CD14-positive monocyte (primary cell): ENCODE measurements around the gene VAV2. TPM values are rescaled to one million over a fixed set of nuclear protein-coding genes. Genes with fewer than 3 reads are reported as not detected.

Source experiments
- DNase-seq, 3 donors: peaks; one replicate each; pipeline ENCODE4 v3.0.0-alpha.2; 2011 to 2022
- H2AFZ ChIP-seq: 2 replicates; pipeline ENCODE4 v1.6.0; 2012; ENCODE audit warnings: mild to moderate bottlenecking, low read depth, low read length, inconsistent platforms; ENCODE audit not compliant: insufficient read depth, poor library complexity, severe bottlenecking
- H3K27ac ChIP-seq, 2 donors: 1 replicate in 1 of 2; 2 replicates in 1 of 2; pipeline ENCODE4 v1.5.1; 2012 to 2013; ENCODE audit warnings: low read length in 2 of 2, control low read depth in 1 of 2, inconsistent platforms in 1 of 2, low read depth in 1 of 2, mild to moderate bottlenecking in 1 of 2
- H3K27me3 ChIP-seq, 2 donors: one replicate each; pipeline versions ENCODE4 v1.6.0 to v1.6.1; 2011 to 2013; ENCODE audit warnings: low read length in 2 of 2; ENCODE audit not compliant: control insufficient read depth in 2 of 2, insufficient read depth in 2 of 2
- H3K36me3 ChIP-seq, 2 donors: replicated peaks in 1 of 2; 1 replicate in 1 of 2; 2 replicates in 1 of 2; pipeline versions ENCODE4 v1.5.1 to v1.6.1; 2012 to 2013; ENCODE audit warnings: low read length in 2 of 2, control low read depth in 1 of 2, inconsistent platforms in 1 of 2, mild to moderate bottlenecking in 1 of 2; ENCODE audit not compliant: insufficient read depth in 2 of 2, control insufficient read depth in 1 of 2
- H3K4me1 ChIP-seq, 2 donors: 1 replicate in 1 of 2; 2 replicates in 1 of 2; pipeline versions ENCODE4 v1.5.1 to v1.6.1; 2012 to 2013; ENCODE audit warnings: low read length in 2 of 2, control low read depth in 1 of 2, inconsistent platforms in 1 of 2, mild to moderate bottlenecking in 1 of 2, moderate library complexity in 1 of 2; ENCODE audit not compliant: insufficient read depth in 2 of 2, control insufficient read depth in 1 of 2
- H3K4me2 ChIP-seq: replicated peaks from 2 replicates; pipeline ENCODE3; 2012; ENCODE audit warnings: low read length, moderate library complexity, mild to moderate bottlenecking; ENCODE audit not compliant: poor library complexity, severe bottlenecking; ENCODE audit errors: extremely low read depth
- H3K4me3 ChIP-seq, 3 experiments: fragments of 200-600 bp in 1 of 3; sonication (generic) in 1 of 3; replicated peaks in 1 of 3; 1 replicate in 2 of 3; 2 replicates in 1 of 3; pipeline ENCODE4 v1.5.1; 2011 to 2013; ENCODE audit warnings: low read length in 3 of 3, mild to moderate bottlenecking in 3 of 3, control low read depth in 2 of 3, low read depth in 2 of 3, inconsistent platforms in 1 of 3, moderate library complexity in 1 of 3
- H3K79me2 ChIP-seq: 2 replicates; pipeline ENCODE4 v1.6.0; 2012; ENCODE audit warnings: mild to moderate bottlenecking, control low read depth, inconsistent platforms, low read length, moderate library complexity; ENCODE audit not compliant: insufficient read depth
- H3K9ac ChIP-seq: 2 replicates; pipeline ENCODE4 v1.6.0; 2017; ENCODE audit warnings: low read length, mild to moderate bottlenecking; ENCODE audit not compliant: insufficient read depth, poor library complexity, severe bottlenecking
- H3K9me3 ChIP-seq, 2 donors: replicated peaks in 1 of 2; 1 replicate in 1 of 2; 2 replicates in 1 of 2; pipeline versions ENCODE4 v1.5.1 to v1.6.1; 2012 to 2013; ENCODE audit warnings: low read length in 2 of 2, control low read depth in 1 of 2; ENCODE audit not compliant: control insufficient read depth in 1 of 2, insufficient read depth in 1 of 2
- H4K20me1 ChIP-seq: 2 replicates; pipeline ENCODE4 v1.6.0; 2012; ENCODE audit warnings: mild to moderate bottlenecking, low read length, control low read depth, moderate library complexity; ENCODE audit not compliant: insufficient read depth
- H3K27ac Mint-ChIP-seq, 7 donors: one replicate each; pipeline ENCODE4 v1.8.0; 2020; ENCODE audit warnings: mild to moderate bottlenecking in 7 of 7, mixed read lengths in 7 of 7, moderate library complexity in 6 of 7, inconsistent platforms in 2 of 7
- H3K27me3 Mint-ChIP-seq, 3 donors: one replicate each; pipeline ENCODE4 v1.8.0; 2021 to 2022; ENCODE audit warnings: low read depth in 3 of 3, mild to moderate bottlenecking in 3 of 3, mixed read lengths in 3 of 3, moderate library complexity in 3 of 3, inconsistent platforms in 1 of 3
- H3K36me3 Mint-ChIP-seq, 2 donors: one replicate each; pipeline ENCODE4 v1.8.0; 2020; ENCODE audit warnings: mixed read lengths in 2 of 2, inconsistent platforms in 1 of 2, mild to moderate bottlenecking in 1 of 2
- H3K4me1 Mint-ChIP-seq: one replicate; pipeline ENCODE4 v1.8.0; 2020; ENCODE audit warnings: mild to moderate bottlenecking, mixed read lengths
- H3K4me3 Mint-ChIP-seq, 2 donors: one replicate each; pipeline ENCODE4 v1.8.0; 2020; ENCODE audit warnings: mild to moderate bottlenecking in 2 of 2, mixed read lengths in 2 of 2, moderate library complexity in 1 of 2
- H3K9me3 Mint-ChIP-seq, 7 donors: one replicate each; pipeline ENCODE4 v1.8.0; 2020 to 2022; ENCODE audit warnings: mixed read lengths in 7 of 7, mild to moderate bottlenecking in 6 of 7, moderate library complexity in 6 of 7, inconsistent platforms in 2 of 7
- CTCF ChIP-seq: fragments of 200-600 bp; IDR thresholded peaks from one replicate; pipeline ENCODE4 v1.8.0; 2022; ENCODE audit warnings: antibody characterized with exemption, mild to moderate bottlenecking
- WGBS: methylation state at CpG from one replicate; pipeline ENCODE4 v1.1.5; 2013; ENCODE audit warnings: missing lambda C conversion rate; ENCODE audit not compliant: insufficient coverage; 5-methylcytosine and 5-hydroxymethylcytosine counted together
- intact Hi-C, 2 donors: fragments of 100-400 bp; cut with micrococcal nuclease; formaldehyde crosslinking; loops; one replicate each; pipeline versions ENCODE4 v1.15.0 to v1.15.1; 2023
- polyA plus RNA-seq, 3 donors: library from polyadenylated mRNA; depleted of rRNA in 1 of 3; unstranded in 2 of 3; stranded (reverse) in 1 of 3; fragments of 300-500 nt in 2 of 3; fragments of >200 nt in 1 of 3; fragmentation: Illumina TruSeq in 2 of 3; gene quantifications; 1 replicate in 2 of 3; 2 replicates in 1 of 3; pipeline ENCODE4 v1.2.3, GENCODE V29; 2012 to 2021

Gene VAV2
- polyA plus RNA-seq, 3 donors = 2.3 to 13.6 (median 2.3) TPM

DNA sequence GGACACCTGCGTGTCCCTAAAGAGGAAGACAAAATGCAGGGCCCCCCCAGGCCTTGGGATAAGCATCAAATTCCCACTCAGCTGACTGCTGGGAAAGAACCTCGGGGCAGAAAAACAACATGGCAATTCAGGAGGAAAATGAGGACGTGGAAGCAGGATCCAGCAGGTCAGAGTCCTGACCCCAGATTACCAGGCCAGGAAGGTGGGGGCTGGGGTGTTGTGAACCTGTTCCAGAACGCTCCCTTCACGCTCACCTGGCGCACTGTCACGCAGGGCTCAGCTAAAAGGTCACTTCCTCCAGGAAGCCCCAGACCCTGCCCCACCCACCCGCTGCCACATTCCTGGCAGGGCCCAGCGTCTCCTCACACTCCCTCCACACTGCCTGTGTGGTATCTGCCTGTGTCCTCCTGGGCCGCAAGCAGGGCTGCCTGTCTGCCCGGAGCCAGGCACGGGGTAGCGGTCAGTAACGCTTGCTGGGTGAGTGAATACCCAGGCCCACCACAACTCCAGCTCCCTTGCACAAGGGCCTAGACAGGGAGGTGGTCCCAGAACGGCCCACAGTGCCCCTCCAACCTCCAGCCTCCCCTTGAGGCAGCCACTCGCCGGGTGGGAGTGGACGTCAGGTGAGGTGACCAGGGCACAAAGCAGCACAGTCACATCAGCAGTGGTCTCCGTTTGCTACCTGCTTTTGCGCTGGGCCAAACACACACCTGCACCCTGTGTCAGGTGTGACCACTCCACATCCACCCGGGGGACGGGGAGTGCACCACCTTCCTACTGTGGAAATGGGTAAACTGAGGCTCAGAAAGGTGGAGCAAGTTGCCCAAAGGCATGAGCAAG, 18.1 kb downstream of the VAV2 start:
- peaks cover 0 to 11% of the 10 kb centered on the region in 2 donors for H3K36me3 Mint-ChIP-seq
- no peaks in the 10 kb centered on the region for H3K9me3 Mint-ChIP-seq
- no peaks in the 10 kb centered on the region for H3K36me3 ChIP-seq
- intact Hi-C loops = no loop called here
- no peaks in the 10 kb centered on the region for H3K4me1 ChIP-seq
- no peak overlapping the region for H3K4me3 ChIP-seq
- no peaks in the 10 kb centered on the region for H3K27me3 ChIP-seq
- no peaks in the 10 kb centered on the region for H3K9me3 ChIP-seq
- H3K27ac Mint-ChIP-seq = peak overlapping the region in 1 of 7 donors; percentile 23
- no peak overlapping the region for H3K27ac ChIP-seq
- H2AFZ ChIP-seq = no peak overlapping the region
- WGBS = 97% methylated on average over 12 of the region's 22 CpGs
- H3K9ac ChIP-seq = no peak overlapping the region
- DNase-seq = no peak
- TF ChIP-seq CTCF = no peak
- H3K4me2 ChIP-seq = no peak overlapping the region
- peaks cover 32% of the 10 kb centered on the region for H3K79me2 ChIP-seq
- H3K27me3 Mint-ChIP-seq = peaks cover 0 to 9% (median 0%) of the 10 kb centered on the region in 3 donors
- H3K4me3 Mint-ChIP-seq = no peak overlapping the region
- peaks cover 100% of the 10 kb centered on the region for H4K20me1 ChIP-seq
- H3K4me1 Mint-ChIP-seq = peaks cover 14% of the 10 kb centered on the region

DNA sequence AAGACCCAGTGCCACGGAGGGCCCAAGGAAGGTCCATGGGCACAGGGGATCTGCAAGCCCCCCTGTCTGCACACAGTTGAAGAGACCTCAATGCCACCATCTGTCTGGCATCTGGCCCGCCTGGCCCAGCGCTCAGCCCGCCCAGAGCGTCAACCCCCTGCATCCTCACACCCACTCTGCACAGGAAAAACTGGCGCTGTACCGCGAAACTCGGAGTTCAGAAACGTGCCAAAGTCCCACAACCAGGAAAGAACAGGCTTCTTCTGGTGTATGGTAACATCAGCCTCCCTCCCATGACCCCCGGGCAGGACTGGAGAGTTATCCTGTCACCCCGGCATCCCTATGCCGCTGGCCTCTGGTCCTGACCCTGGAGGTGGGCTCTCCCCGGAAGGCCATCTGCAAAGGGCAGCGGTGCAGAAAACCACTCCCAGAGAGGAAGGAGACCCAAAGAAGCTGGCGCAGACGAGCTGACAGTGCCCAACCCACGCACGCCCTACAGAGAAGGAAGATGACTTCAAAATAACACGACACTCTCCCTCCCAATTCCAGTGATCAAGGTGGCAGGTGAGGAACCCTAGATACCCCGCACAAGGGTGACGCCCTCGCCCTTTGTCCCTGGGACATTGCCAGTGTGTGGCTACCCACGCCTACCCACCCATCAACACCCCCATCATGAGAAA, 18.9 kb downstream of the VAV2 start:
- H3K4me2 ChIP-seq = no peak overlapping the region
- Mint-ChIP-seq H3K4me3 (no peak overlapping the region), H3K36me3 (peaks cover 0 to 11% of the 10 kb centered on the region in 2 donors), H3K27ac (peak overlapping the region in 1 of 7 donors; percentile 79), H3K27me3 (peaks cover 0 to 5% (median 0%) of the 10 kb centered on the region in 3 donors), H3K4me1 (peaks cover 14% of the 10 kb centered on the region), H3K9me3 (no peaks in the 10 kb centered on the region)
- DNase-seq = no peak
- peaks cover 27% of the 10 kb centered on the region for H3K79me2 ChIP-seq
- intact Hi-C loops = no loop called here
- no peaks in the 10 kb centered on the region for H3K4me1 ChIP-seq
- no peak overlapping the region for H2AFZ ChIP-seq
- TF ChIP-seq CTCF = no peak
- peaks cover 100% of the 10 kb centered on the region for H4K20me1 ChIP-seq
- no peak overlapping the region for H3K4me3 ChIP-seq
- no peaks in the 10 kb centered on the region for H3K27me3 ChIP-seq
- H3K9me3 ChIP-seq = no peaks in the 10 kb centered on the region
- no peak overlapping the region for H3K9ac ChIP-seq
- no peak overlapping the region for H3K27ac ChIP-seq
- 80% methylated on average over 16 of the region's 24 CpGs for WGBS
- H3K36me3 ChIP-seq = no peaks in the 10 kb centered on the region
